ENCODE results near the gene FEM1A.

DNA sequence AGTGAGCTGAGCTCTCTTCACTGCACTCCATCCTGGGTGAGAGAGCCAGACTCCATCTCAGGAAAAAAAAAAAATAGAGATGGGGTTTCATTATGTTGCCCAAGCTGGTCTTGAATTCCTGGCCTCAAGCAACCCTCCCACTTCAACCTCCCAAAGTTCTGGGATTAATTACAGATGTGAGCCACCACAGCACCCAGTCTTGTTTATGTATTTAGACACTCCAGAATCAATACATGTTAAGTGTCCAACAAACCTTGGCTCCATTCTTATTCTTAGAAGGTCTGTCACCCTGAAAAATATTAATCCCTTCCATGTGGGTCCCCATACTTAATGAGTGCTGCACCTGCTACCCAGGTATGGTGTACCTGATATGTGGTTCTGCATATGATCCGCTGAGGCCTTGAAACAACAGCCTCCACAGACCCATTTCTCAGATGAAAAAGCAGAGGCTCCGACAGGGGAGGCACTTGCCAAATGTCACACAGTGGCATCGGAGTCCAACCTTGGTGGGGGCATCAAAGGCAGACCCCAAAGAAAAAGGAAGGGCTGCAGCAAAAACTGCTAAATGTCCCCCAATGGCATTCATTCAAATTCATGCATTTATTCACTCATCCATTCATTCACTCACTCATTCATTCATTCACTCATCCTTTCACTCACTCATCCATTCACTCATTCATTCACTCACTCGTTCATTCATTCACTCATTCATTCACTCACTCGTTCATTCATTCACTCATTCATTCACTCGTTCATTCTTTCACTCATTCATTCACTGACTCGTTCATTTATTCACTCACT, 23.3 kb downstream of the FEM1A start:
- TF ChIP-seq, protein P1, sequence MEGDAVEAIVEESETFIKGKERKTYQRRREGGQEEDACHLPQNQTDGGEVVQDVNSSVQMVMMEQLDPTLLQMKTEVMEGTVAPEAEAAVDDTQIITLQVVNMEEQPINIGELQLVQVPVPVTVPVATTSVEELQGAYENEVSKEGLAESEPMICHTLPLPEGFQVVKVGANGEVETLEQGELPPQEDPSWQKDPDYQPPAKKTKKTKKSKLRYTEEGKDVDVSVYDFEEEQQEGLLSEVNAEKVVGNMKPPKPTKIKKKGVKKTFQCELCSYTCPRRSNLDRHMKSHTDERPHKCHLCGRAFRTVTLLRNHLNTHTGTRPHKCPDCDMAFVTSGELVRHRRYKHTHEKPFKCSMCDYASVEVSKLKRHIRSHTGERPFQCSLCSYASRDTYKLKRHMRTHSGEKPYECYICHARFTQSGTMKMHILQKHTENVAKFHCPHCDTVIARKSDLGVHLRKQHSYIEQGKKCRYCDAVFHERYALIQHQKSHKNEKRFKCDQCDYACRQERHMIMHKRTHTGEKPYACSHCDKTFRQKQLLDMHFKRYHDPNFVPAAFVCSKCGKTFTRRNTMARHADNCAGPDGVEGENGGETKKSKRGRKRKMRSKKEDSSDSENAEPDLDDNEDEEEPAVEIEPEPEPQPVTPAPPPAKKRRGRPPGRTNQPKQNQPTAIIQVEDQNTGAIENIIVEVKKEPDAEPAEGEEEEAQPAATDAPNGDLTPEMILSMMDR (IDR thresholded peaks at IDR 0.05) = no peak
- TF ChIP-seq POLR2A (IDR thresholded peaks at IDR 0.05) = no peak

Data from body of pancreas (tissue), 4 donors.